GM12873 (cell line): Measurements from ENCODE around the gene LRP5.

Source experiments
- CTCF ChIP-seq: IDR thresholded peaks from 2 replicates; pipeline ENCODE4 v1.5.1; 2012; ENCODE audit warnings: low read depth, mild to moderate bottlenecking, moderate library complexity, low read length, control low read depth; ENCODE audit not compliant: insufficient read depth; ENCODE audit errors: missing control alignments

The LRP5 gene

DNA sequence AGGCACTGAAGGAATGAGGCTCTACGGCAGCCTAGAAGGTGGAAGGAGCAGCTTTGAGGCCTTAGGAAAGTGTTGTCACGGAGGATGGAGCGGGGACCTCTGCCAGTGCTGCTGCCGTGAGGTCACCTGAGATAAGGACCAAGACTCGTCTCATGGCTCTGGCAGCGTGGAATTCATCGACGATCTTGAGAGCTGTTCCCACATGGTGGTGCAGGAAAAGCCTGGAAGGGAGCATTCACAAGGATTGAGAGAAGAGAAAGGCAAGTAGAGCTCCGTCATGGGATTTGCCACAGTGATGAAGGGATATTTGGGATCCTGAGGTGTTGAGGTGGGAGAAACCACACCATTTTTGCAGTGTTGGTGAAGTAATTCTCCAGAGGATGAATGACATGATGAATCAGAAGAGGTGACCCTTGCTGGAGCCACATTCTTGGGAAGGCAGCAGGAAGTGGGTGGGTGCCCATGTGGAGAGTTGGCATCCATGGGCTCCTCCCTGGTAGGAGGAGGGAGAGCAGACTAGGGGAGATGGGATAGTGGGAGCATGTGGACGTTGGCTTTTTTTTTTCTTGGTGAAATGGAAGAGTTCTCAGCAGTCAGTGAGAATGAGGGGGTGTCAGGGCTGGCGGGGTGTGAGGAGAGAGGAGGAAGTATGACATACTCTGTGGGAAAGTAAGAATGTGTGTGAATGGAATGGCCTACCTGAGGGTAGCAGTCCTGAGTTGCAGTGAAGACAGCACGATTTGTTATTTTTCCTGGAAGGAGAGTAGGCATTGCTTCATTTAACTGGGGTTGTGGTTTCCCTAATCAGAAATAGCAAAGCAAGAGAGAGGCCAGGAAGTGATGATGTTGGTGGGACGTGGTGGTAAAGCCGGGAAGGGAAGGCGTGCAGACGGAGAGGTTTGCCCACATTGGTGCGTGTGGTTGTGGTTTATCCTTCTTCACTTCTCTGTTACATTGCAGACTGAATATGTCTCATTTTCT, 159.3 kb downstream of the LRP5 start:
- TF ChIP-seq CTCF, result no peak

- TF ChIP-seq CTCF, result no peak
These were observed 160.4 kb downstream of the LRP5 start for GRCh38 chr11:68472778-68473177.

DNA sequence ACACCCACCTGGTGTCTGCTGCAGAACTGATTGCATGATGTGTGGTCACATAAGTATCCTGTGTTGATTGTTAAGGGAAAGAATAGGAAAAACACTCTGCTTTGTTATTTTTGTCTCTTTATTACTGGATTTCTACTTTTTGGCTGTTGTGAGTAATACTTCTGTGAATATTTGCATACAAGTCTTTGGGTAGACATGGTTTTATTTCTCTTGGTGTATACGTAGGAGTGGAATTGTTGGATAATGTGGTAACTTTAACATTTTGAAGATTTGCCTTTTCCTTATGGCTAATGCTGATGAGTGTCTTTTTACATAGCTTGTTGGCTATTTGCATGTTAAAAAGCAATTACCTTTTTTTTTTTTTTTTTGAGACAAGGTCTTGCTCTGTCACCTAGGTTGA, 161.3 kb downstream of the LRP5 start:
- no peak for TF ChIP-seq CTCF

GRCh38 chr11:68479390-68479789, 167.0 kb downstream of the LRP5 start:
- no peak for TF ChIP-seq CTCF

GRCh38 chr11:68480193-68480592, 167.8 kb downstream of the LRP5 start:
- no peak for TF ChIP-seq CTCF

GRCh38 chr11:68480852-68481510, 168.6 kb downstream of the LRP5 start:
- TF ChIP-seq CTCF, result no peak

GRCh38 chr11:68481579-68482240, 169.3 kb downstream of the LRP5 start:
- TF ChIP-seq CTCF, result no peak
